KMS-11 (cell line): ENCODE measurements around the gene MYO18B.

Experiments used
- H2AFZ ChIP-seq: fragments of 200-600 bp; sonication (generic); 2 replicates; pipeline ENCODE4 v1.6.1; 2016; ENCODE audit warnings: antibody characterized with exemption, mixed run types, low read depth
- H3K27ac ChIP-seq: fragments of 200-600 bp; sonication (generic); 2 replicates; pipeline ENCODE4 v1.6.1; 2016; ENCODE audit warnings: mild to moderate bottlenecking, mixed run types
- H3K27me3 ChIP-seq: fragments of 200-600 bp; sonication (generic); 2 replicates; pipeline ENCODE4 v1.6.1; 2017; ENCODE audit warnings: mild to moderate bottlenecking, low read depth, mixed run types, moderate library complexity; ENCODE audit not compliant: insufficient read depth
- H3K36me3 ChIP-seq: fragments of 200-600 bp; sonication (generic); 2 replicates; pipeline ENCODE4 v1.6.1; 2017; ENCODE audit warnings: mild to moderate bottlenecking, mixed run types; ENCODE audit not compliant: insufficient read depth
- H3K4me1 ChIP-seq: fragments of 200-600 bp; sonication (generic); 2 replicates; pipeline ENCODE4 v1.6.1; 2016; ENCODE audit warnings: mild to moderate bottlenecking, low read depth, mixed run types; ENCODE audit not compliant: poor library complexity, severe bottlenecking
- H3K4me2 ChIP-seq: fragments of 200-600 bp; sonication (generic); 2 replicates; pipeline ENCODE4 v1.7.0; 2016; ENCODE audit warnings: mild to moderate bottlenecking, mixed run types
- H3K4me3 ChIP-seq: fragments of 200-600 bp; sonication (generic); IDR thresholded peaks from 2 replicates; pipeline ENCODE4 v1.6.1; 2017; ENCODE audit warnings: low read depth, low read length, mixed read lengths; ENCODE audit not compliant: insufficient read depth
- H3K79me2 ChIP-seq: fragments of 200-600 bp; sonication (generic); 2 replicates; pipeline ENCODE4 v1.6.1; 2016; ENCODE audit warnings: low read depth, mixed run types; ENCODE audit not compliant: insufficient read depth
- H3K9ac ChIP-seq: fragments of 200-600 bp; sonication (generic); 2 replicates; pipeline ENCODE4 v1.6.1; 2016; ENCODE audit warnings: mild to moderate bottlenecking, mixed run types
- H4K20me1 ChIP-seq: fragments of 200-600 bp; sonication (generic); 2 replicates; pipeline ENCODE4 v1.6.1; 2016; ENCODE audit warnings: mild to moderate bottlenecking, mixed run types; ENCODE audit not compliant: insufficient read depth
- TF ChIP-seq, protein P1 (sequence below): fragments of 200-600 bp; sonication (generic); conservative IDR thresholded peaks from 2 replicates; pipeline ENCODE4 v1.6.1; 2017; ENCODE audit warnings: low read depth, mild to moderate bottlenecking, antibody characterized with exemption, low read length, moderate library complexity, mixed read lengths

Gene MYO18B

GRCh38 chr22:25834490-25834889, 92.5 kb downstream of the MYO18B start:
- no peak overlapping the region for H2AFZ ChIP-seq
- no peak overlapping the region for H3K9ac ChIP-seq
- H3K4me3 ChIP-seq: no peak overlapping the region
- H4K20me1 ChIP-seq: no peaks in the 10 kb centered on the region
- H3K4me1 ChIP-seq: no peaks in the 10 kb centered on the region
- H3K27me3 ChIP-seq: no peaks in the 10 kb centered on the region
- no peaks in the 10 kb centered on the region for H3K79me2 ChIP-seq
- no peak overlapping the region for H3K27ac ChIP-seq
- TF ChIP-seq, protein P1, sequence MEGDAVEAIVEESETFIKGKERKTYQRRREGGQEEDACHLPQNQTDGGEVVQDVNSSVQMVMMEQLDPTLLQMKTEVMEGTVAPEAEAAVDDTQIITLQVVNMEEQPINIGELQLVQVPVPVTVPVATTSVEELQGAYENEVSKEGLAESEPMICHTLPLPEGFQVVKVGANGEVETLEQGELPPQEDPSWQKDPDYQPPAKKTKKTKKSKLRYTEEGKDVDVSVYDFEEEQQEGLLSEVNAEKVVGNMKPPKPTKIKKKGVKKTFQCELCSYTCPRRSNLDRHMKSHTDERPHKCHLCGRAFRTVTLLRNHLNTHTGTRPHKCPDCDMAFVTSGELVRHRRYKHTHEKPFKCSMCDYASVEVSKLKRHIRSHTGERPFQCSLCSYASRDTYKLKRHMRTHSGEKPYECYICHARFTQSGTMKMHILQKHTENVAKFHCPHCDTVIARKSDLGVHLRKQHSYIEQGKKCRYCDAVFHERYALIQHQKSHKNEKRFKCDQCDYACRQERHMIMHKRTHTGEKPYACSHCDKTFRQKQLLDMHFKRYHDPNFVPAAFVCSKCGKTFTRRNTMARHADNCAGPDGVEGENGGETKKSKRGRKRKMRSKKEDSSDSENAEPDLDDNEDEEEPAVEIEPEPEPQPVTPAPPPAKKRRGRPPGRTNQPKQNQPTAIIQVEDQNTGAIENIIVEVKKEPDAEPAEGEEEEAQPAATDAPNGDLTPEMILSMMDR: no peak
- no peak overlapping the region for H3K4me2 ChIP-seq
- H3K36me3 ChIP-seq: no peaks in the 10 kb centered on the region

- Histone ChIP-seq H3K27me3 (no peaks in the 10 kb centered on the region), H3K4me3 (no peak overlapping the region), H3K4me2 (no peak overlapping the region), H3K27ac (no peak overlapping the region), H2AFZ (no peak overlapping the region), H3K4me1 (no peaks in the 10 kb centered on the region), H3K79me2 (no peaks in the 10 kb centered on the region), H3K36me3 (no peaks in the 10 kb centered on the region), H3K9ac (no peak overlapping the region), H4K20me1 (no peaks in the 10 kb centered on the region)
- TF ChIP-seq, protein P1: no peak
These were observed 93.4 kb downstream of the MYO18B start for GRCh38 chr22:25835348-25835747.

DNA sequence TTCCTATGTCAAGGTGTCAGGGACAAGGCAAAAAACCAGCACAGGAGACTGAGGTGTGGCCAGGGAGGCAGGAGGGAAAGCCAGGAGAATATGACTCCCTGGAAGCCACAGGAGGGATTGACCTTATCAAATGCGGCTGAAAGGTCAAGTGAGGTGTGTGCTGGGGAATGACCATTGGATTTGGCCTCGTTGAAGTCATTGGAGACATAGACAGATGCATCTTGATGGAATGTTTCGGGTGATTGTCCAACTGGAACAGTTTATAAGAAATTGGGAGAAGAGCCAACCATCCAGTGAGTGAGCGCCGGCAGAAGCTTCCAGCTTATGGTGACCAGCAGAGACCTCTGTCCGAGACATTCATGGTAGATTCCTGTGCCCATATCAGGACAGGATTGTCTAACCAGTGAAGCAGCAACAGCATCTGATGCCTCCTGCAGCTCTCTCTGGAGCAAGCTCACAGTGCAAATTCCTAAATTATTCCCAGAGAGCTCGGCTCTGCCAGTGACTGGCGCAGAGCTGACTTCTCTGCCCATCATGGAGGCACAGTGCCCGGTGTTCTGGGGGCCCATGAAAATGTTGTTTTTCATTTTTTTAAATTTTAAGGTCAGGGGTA, 95.4 kb downstream of the MYO18B start:
- Histone ChIP-seq H2AFZ (no peak overlapping the region), H3K4me1 (no peaks in the 10 kb centered on the region), H3K27ac (no peak overlapping the region), H3K27me3 (no peaks in the 10 kb centered on the region), H3K79me2 (no peaks in the 10 kb centered on the region), H3K4me2 (no peak overlapping the region), H3K9ac (no peak overlapping the region), H3K4me3 (no peak overlapping the region), H3K36me3 (no peaks in the 10 kb centered on the region), H4K20me1 (no peaks in the 10 kb centered on the region)
- TF ChIP-seq, protein P1: no peak

DNA sequence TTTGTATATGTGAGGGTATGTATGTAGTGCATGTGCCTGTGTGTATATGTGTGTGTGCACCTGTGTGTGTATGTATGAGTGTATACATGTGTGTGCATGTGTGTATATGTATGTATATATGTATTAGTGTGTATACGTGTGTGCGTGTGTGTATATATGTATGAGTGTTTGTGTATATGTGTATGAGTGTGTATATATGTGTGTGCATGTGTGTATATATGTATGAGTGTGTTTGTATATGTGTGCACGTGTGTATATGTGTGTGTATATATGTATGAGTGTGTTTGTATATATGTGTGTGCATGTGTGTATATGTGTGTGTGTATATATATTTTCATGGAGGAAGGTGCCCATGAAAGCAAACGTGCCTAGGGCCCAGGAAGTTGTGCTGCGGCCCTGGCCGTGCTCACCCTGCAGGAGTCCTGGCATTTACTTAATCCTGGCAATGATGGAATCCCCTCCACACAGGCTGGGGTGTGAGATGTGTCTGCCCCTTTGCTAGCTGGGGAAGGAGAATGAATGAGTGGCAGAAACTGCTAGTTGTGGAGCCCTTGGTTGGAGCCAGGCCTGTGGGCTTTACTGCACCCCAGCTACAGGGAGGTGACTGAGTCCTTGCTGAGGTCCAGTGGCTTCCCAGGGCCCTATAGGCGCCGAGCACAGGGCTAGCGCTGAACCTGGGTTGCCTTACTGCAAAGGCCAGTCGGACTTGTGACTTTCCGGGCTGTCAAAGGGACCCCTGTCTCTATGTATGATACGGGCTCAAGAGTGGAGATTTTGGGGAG, 97.2 kb downstream of the MYO18B start:
- Histone ChIP-seq H3K4me2 (no peak overlapping the region), H3K9ac (no peak overlapping the region), H4K20me1 (no peaks in the 10 kb centered on the region), H2AFZ (no peak overlapping the region), H3K27ac (no peak overlapping the region), H3K27me3 (no peaks in the 10 kb centered on the region), H3K79me2 (no peaks in the 10 kb centered on the region), H3K36me3 (no peaks in the 10 kb centered on the region), H3K4me1 (no peaks in the 10 kb centered on the region), H3K4me3 (no peak overlapping the region)
- TF ChIP-seq, protein P1: no peak
